NCI-H2171 (cell line): ENCODE measurements around the gene RIOK3.

Experiments used
- DNase-seq: peaks from one replicate; lab custom pipeline; 2025; lab: John Stamatoyannopoulos, UW

Gene RIOK3

GRCh38 chr18:23529604-23530003, 76.5 kb downstream of the RIOK3 start:
- DNase-seq = no peak

DNA sequence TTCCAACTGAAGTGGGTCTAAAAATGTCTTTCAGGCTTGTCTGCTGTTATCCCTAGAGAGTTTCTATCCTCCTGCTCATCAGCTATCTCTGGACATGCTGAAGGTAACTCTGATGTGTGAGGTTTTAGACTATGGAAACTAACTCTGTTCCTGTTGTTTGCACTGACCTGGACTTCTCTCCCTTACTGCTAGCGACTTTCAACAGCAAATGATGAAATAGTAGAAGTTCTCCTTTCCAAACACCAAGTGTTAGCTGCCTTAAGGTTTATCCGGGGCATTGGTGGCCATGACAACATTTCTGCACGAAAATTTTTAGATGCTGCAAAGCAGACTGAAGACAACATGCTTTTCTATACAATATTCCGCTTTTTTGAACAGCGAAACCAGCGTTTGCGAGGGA, 77.1 kb downstream of the RIOK3 start:
- no peak for DNase-seq

GRCh38 chr18:23531912-23532311, 78.8 kb downstream of the RIOK3 start:
- no peak for DNase-seq
